Epithelial cell of esophagus (primary cell): ENCODE measurements around the gene NEUROD2.

Experiments
- DNase-seq: peaks from one replicate; pipeline ENCODE4 v3.0.0; 2010; ENCODE audit warnings: low read depth
- H3K4me3 ChIP-seq: 2 replicates; pipeline ENCODE4 v1.5.1; 2011; ENCODE audit warnings: mild to moderate bottlenecking, low read length, control low read depth
- TF ChIP-seq, protein P1 (sequence below): IDR thresholded peaks from 2 replicates; pipeline ENCODE4 v1.5.1; 2011; ENCODE audit warnings: low read depth, mild to moderate bottlenecking, low read length, control low read depth, inconsistent platforms; ENCODE audit not compliant: insufficient read depth; ENCODE audit errors: missing control alignments

The NEUROD2 gene

DNA sequence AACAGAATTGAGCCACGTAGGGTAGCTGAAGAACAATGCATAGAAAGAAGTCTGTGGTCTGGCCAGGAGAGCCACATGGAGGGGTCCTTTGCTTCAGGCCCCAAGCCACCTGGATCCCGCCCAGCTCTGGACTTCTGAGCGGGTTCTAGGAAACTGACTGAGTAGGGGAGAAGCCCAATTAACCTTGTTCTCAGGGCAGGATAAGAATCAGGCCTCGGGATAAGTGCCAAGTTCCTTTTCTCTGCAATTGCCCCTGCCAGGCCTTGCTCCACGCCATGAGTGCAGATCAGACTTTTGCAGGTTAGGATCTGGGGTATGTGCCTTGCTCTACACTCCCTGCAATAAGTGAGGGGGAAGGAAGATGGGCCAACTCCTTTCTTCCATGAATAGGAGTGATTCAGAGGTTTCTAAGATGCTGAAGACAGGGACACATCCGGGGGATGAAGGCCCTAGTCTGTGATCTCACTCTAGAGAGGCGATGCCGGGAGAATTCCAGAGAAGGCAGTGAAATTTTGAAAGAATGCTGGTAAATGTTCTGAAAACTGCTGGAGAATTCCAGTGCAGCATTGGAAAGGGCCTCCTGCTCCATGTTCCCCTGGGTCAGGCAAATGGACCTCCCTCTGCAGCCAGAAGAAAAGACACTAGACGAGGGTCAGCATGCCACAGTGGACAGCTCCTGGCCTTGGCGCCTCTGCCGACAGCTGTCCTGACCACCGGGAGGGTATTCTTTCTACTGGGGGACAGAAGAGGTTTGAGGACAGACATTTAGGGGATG lies 5.8 kb downstream of the NEUROD2 start:
- TF ChIP-seq, protein P1, sequence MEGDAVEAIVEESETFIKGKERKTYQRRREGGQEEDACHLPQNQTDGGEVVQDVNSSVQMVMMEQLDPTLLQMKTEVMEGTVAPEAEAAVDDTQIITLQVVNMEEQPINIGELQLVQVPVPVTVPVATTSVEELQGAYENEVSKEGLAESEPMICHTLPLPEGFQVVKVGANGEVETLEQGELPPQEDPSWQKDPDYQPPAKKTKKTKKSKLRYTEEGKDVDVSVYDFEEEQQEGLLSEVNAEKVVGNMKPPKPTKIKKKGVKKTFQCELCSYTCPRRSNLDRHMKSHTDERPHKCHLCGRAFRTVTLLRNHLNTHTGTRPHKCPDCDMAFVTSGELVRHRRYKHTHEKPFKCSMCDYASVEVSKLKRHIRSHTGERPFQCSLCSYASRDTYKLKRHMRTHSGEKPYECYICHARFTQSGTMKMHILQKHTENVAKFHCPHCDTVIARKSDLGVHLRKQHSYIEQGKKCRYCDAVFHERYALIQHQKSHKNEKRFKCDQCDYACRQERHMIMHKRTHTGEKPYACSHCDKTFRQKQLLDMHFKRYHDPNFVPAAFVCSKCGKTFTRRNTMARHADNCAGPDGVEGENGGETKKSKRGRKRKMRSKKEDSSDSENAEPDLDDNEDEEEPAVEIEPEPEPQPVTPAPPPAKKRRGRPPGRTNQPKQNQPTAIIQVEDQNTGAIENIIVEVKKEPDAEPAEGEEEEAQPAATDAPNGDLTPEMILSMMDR, result no peak

DNA sequence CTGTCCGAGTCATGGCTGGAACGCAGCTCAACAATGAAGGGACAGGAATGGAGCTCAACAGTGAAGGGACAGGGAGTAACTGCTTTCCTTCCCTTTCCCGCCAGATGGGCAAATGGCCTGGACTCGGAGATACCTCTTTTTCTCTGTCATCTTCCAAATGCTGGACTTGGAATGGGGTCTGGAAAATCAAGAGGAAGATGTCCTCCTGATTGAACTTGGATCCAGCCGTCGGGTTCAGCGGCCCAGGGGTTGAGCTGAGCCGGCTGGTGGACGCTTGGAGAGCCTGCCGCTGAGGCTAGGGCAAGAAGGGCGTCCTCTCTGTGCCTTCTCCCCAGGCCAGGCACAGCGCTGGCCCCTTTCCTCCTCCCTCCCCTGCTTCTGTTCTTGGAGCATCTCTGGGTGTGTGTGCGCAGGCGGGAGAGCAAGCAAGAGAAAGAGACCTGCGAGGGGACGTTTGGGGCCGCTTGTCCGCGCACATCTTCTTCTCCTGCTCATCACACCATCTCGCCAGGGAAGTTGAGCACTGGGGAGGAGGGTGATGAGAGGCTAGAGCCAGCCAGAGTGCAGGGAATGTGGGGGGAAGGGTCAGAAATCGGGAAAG lies 6.6 kb downstream of the NEUROD2 start:
- TF ChIP-seq, protein P1, result no peak
- no peak overlapping the region for H3K4me3 ChIP-seq
- DNase-seq, result no peak

More for the DNA sequence above, 5.8 kb downstream of the NEUROD2 start:
- H3K4me3 ChIP-seq, result no peak overlapping the region
- no peak for DNase-seq

DNA sequence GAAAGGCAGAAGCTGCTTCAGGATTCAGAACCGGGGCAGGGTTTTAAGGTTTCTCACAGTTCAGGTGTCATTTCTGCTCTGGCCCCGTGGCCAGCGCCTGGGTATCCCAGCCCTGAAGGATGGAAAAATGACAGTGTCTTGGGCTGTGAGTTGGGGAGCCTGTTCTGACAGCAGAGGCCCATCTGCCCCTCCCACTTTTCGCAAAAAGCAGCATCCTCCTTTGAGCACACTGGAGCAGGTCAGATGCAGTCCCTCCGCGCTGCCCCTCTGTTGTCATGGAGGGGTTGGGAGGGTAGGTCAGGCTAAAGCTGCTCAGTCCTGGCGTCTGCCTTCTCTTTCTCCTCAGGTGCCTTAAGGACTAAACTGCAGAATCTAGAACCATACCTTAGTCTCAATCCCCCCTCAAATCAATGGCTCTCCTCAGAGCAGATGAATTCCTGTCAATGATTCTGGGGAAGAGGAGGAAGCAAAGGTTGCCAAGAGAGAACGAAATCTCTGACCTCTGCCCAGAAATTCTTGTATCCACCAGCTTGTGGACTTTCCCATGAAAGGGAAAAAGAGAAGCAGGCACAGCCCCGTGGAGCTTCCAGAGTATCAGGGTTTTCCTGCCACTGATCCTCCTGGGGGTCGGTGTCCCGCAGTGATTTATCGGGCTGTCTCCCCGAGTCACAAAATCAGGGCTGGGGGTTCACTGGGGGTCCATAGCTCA lies 7.3 kb downstream of the NEUROD2 start:
- H3K4me3 ChIP-seq, result no peak overlapping the region
- DNase-seq, result no peak
- TF ChIP-seq, protein P1, result no peak

DNA sequence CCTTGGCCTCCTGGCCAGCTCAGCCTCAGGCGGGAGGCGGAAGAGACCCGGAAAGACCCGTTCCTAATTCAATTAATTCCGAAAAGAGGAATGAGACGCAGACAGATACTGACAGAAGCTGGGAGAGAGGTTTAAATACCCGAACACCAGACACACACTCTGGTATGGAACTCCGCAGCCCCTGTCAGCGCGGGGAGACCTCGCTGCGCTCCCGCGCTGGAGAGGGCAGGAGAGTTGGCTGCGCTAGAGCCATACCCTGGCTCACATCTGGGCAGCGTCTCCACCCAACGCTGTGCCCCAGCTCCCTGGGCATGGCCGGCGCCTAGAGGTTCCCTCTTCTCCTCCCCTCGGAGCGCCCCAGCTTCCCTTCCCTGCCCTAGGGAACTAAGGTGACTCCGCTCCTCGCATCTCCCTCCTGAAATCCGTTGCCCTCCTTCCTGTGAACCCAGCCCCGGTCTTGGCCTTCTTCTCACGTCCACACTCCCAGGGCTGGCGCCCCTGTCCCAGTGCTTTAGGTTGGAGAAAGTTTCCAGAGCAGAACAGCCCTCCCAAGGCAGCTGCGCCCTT lies 8.0 kb downstream of the NEUROD2 start:
- H3K4me3 ChIP-seq, result no peak overlapping the region
- TF ChIP-seq, protein P1, result no peak
- no peak for DNase-seq

DNA sequence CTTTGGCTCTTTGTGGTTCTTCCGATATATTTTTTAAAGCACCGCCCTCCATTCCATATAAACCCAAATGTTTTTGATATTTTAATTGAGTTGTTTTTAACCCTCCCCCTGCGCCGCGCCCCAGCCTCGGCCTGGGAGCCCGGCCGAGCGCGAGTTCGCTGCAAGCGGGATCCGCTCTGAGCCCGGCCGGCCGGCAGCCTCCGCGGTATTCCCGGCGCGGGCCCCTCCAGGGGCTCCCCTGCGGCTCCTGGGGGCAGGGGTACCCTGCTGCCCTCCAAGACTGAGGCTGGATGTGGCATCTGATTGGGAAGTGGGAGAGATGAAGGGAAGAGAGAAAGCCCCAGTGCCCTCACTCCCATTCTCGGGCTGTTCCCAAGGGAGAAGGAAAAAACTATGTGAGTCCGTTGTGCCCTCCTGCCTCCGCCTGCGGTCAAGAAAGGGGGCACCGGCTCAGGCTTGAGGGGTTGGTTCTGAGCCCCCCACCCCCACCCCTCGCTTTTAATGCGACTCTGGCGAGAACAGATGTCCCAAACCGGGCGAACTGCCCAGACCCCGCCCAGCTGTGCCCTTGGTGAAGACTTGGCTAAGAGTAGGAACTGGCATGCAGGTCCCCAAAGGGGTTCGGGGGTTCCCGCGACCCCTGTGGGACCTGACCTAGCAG lies 8.6 kb downstream of the NEUROD2 start:
- no peak overlapping the region for H3K4me3 ChIP-seq
- no peak for DNase-seq
- TF ChIP-seq, protein P1, result no peak

DNA sequence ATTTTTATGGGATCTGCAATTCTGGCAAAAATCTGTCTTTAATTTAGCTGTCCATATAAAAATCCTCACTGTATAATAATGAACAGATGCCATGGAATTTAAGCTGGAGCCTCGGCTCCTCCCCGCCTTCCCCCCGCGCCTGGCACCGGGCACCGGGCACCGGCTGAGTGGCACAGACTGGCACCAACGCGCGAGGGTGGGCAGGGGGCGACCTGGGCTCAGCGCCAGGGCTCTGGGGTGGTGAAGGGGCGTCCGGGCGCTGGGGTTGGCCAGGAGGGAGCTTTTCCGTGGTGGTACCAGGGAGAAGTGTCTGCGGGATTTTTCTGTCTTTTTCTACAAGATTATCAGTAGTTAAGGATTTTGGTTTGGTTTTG lies 9.1 kb downstream of the NEUROD2 start:
- DNase-seq, result no peak
- no peak overlapping the region for H3K4me3 ChIP-seq
- TF ChIP-seq, protein P1, result no peak
